CD8-positive, alpha-beta memory T cell (primary cell): Measurements from ENCODE around the gene PPP1R37. TPM values are rescaled to one million over a fixed set of nuclear protein-coding genes. Genes with fewer than 3 reads are reported as not detected.
A peak's percentile ranks its signal among the peaks of the same experiment; 100 is the strongest.

Source experiments
- CTCF ChIA-PET: fragments of 350-600 bp; sonication (Branson Sonifier 250); formaldehyde crosslinking; loops from one replicate; lab custom pipeline; 2021; ENCODE audit warnings: antibody characterized with exemption; lab: Charles Lee
- POLR2A ChIA-PET: fragments of 350-600 bp; sonication (Branson Sonifier 250); formaldehyde crosslinking; loops from one replicate; lab custom pipeline; 2021; ENCODE audit warnings: antibody characterized with exemption; lab: Charles Lee
- DNase-seq, 5 donors: peaks; one replicate each; pipeline versions ENCODE4 v3.0.0 to v3.0.0-alpha.2; 2020 to 2022; ENCODE audit warnings: mixed read lengths in 1 of 5
- H3K27ac ChIP-seq: one replicate; pipeline ENCODE4 v1.7.0; 2013; ENCODE audit warnings: low read depth, mild to moderate bottlenecking, low read length, moderate library complexity
- H3K27me3 ChIP-seq: 2 replicates; pipeline ENCODE4 v1.7.0; 2013; ENCODE audit warnings: low read length, mild to moderate bottlenecking; ENCODE audit not compliant: insufficient read depth, poor library complexity, severe bottlenecking
- H3K36me3 ChIP-seq: 2 replicates; pipeline ENCODE4 v1.7.0; 2013; ENCODE audit warnings: mild to moderate bottlenecking, low read length, moderate library complexity; ENCODE audit not compliant: insufficient read depth
- H3K4me1 ChIP-seq: 2 replicates; pipeline ENCODE4 v1.7.0; 2013; ENCODE audit warnings: mild to moderate bottlenecking, low read length, moderate library complexity; ENCODE audit not compliant: insufficient read depth
- H3K4me3 ChIP-seq: 2 replicates; pipeline ENCODE4 v1.7.0; 2013; ENCODE audit warnings: mild to moderate bottlenecking, low read length
- H3K9me3 ChIP-seq: 2 replicates; pipeline ENCODE4 v1.7.0; 2013; ENCODE audit warnings: mild to moderate bottlenecking, low read length
- H3K27ac Mint-ChIP-seq, 8 donors: one replicate each; pipeline ENCODE4 v1.8.0; 2020 to 2021; ENCODE audit warnings: mixed read lengths in 8 of 8, mild to moderate bottlenecking in 6 of 8, inconsistent platforms in 3 of 8, moderate library complexity in 3 of 8
- H3K27me3 Mint-ChIP-seq, 2 donors: one replicate each; pipeline ENCODE4 v1.8.0; 2020 to 2021; ENCODE audit warnings: mixed read lengths in 2 of 2, mild to moderate bottlenecking in 1 of 2, moderate library complexity in 1 of 2
- H3K36me3 Mint-ChIP-seq, 3 donors: one replicate each; pipeline ENCODE4 v1.8.0; 2020 to 2021; ENCODE audit warnings: mixed read lengths in 3 of 3, inconsistent platforms in 1 of 3, mild to moderate bottlenecking in 1 of 3
- H3K4me1 Mint-ChIP-seq, 3 donors: one replicate each; pipeline ENCODE4 v1.8.0; 2020 to 2021; ENCODE audit warnings: mixed read lengths in 3 of 3, inconsistent platforms in 1 of 3, mild to moderate bottlenecking in 1 of 3
- H3K4me3 Mint-ChIP-seq, 7 donors: one replicate each; pipeline ENCODE4 v1.8.0; 2020 to 2021; ENCODE audit warnings: mixed read lengths in 7 of 7, mild to moderate bottlenecking in 6 of 7, moderate library complexity in 4 of 7, inconsistent platforms in 2 of 7
- H3K9me3 Mint-ChIP-seq, 5 donors: one replicate each; pipeline ENCODE4 v1.8.0; 2020 to 2022; ENCODE audit warnings: mixed read lengths in 5 of 5, mild to moderate bottlenecking in 3 of 5, moderate library complexity in 2 of 5, inconsistent platforms in 1 of 5
- polyA plus RNA-seq: library from polyadenylated mRNA; unstranded; fragments of 300-500 nt; fragmentation: Illumina TruSeq; gene quantifications from one replicate; pipeline ENCODE4 v1.2.3, GENCODE V29; 2021
- total RNA-seq, 2 experiments: library from RNA; stranded (reverse); gene quantifications; one replicate each; pipeline ENCODE4 v1.2.3, GENCODE V29; 2021

Gene PPP1R37
- total and polyA plus RNA-seq, 3 experiments from 2014 or later = 0.79 to 18.3 (median 17.8) TPM

GRCh38 chr19:45178262-45179071 lies 85.5 kb downstream of the PPP1R37 start, which contains the start of gene BLOC1S3:
Gene BLOC1S3 (plus strand): TSS chr19:45178784. CDS start chr19:45179297, 513 bp downstream.
- CTCF ChIA-PET = interaction anchor here (1.1 to 2.0 kb wide), 10 partner anchors 9 to 92 kb away, joined by 3 to 16 read pairs (median 5); partner anchors contain the start of gene PPP1R37
- peak within 1 kb of the TSS; percentile 94 for H3K27ac ChIP-seq
- peaks cover 0 to 30% (median 3%) of the 10 kb centered on the region in 3 donors for H3K36me3 Mint-ChIP-seq
- no peaks in the 10 kb centered on the region for H3K27me3 ChIP-seq
- peaks cover 36% of the 10 kb centered on the region for H3K4me1 ChIP-seq
- peaks cover 9% of the 10 kb centered on the region for H3K36me3 ChIP-seq
- H3K9me3 ChIP-seq = no peaks in the 10 kb centered on the region
- POLR2A ChIA-PET = interaction anchor here (0.6 to 2.8 kb wide), 9 partner anchors 9 to 724 kb away, joined by 3 to 24 read pairs (median 5); partner anchors contain the start of genes CLASRP, DMPK, MYPOP and PPP1R37
- peak within 1 kb of the TSS; percentile 82 to 95 (median 91) for H3K4me3 Mint-ChIP-seq
- H3K4me3 ChIP-seq = peak within 1 kb of the TSS; percentile 99
- no peaks in the 10 kb centered on the region for H3K27me3 Mint-ChIP-seq
- H3K4me1 Mint-ChIP-seq = peaks cover 35 to 52% (median 43%) of the 10 kb centered on the region in 3 donors
- H3K27ac Mint-ChIP-seq = peak within 1 kb of the TSS; percentile 77 to 98 (median 95)
- no peaks in the 10 kb centered on the region for H3K9me3 Mint-ChIP-seq
- peak; percentile 100 for DNase-seq

GRCh38 chr19:45179072-45179891 lies 86.3 kb downstream of the PPP1R37 start:
- Histone ChIP-seq H3K27ac (peak overlapping the region; percentile 89), H3K27me3 (no peaks in the 10 kb centered on the region), H3K9me3 (no peaks in the 10 kb centered on the region), H3K4me3 (peak overlapping the region; percentile 99), H3K36me3 (peaks cover 9% of the 10 kb centered on the region), H3K4me1 (peaks cover 31% of the 10 kb centered on the region)
- H3K9me3 Mint-ChIP-seq = no peaks in the 10 kb centered on the region
- H3K4me1 Mint-ChIP-seq = peaks cover 35 to 54% (median 43%) of the 10 kb centered on the region in 3 donors
- peaks cover 0 to 30% (median 3%) of the 10 kb centered on the region in 3 donors for H3K36me3 Mint-ChIP-seq
- ChIA-PET POLR2A (interaction anchor here (0.6 to 2.8 kb wide), 8 partner anchors 15 to 723 kb away, joined by 3 to 24 read pairs (median 5); partner anchors contain the start of genes CLASRP, DMPK, MYPOP and PPP1R37), CTCF (interaction anchor here (1.1 to 2.0 kb wide), 9 partner anchors 9 to 92 kb away, joined by 3 to 16 read pairs (median 5); partner anchors contain the start of gene PPP1R37)
- peak in 4 of 5 donors; percentile 17 to 65 (median 37) for DNase-seq
- H3K27me3 Mint-ChIP-seq = no peaks in the 10 kb centered on the region
- peak overlapping the region; percentile 77 to 98 (median 94) for H3K27ac Mint-ChIP-seq
- H3K4me3 Mint-ChIP-seq = peak overlapping the region; percentile 82 to 95 (median 91)

- Mint-ChIP-seq H3K36me3 (peaks cover 0 to 30% (median 3%) of the 10 kb centered on the region in 3 donors), H3K4me3 (peak overlapping the region; percentile 69 to 90 (median 76)), H3K27ac (peak overlapping the region in 4 of 8 donors; percentile 54 to 82 (median 72)), H3K27me3 (no peaks in the 10 kb centered on the region), H3K4me1 (peaks cover 37 to 56% (median 45%) of the 10 kb centered on the region in 3 donors), H3K9me3 (no peaks in the 10 kb centered on the region)
- ChIA-PET POLR2A (interaction anchor here (1.4 to 2.8 kb wide), 3 partner anchors 27 to 141 kb away, joined by 5 to 24 read pairs (median 19); partner anchors contain the start of genes CLASRP and PPP1R37), CTCF (interaction anchor here (1.7 kb wide), 1 partner anchor 121 kb away, joined by 5 read pairs; no protein-coding TSS in a partner anchor)
- DNase-seq = no peak
- peaks cover 31% of the 10 kb centered on the region for H3K4me1 ChIP-seq
- no peaks in the 10 kb centered on the region for H3K9me3 ChIP-seq
- peak overlapping the region; percentile 26 for H3K4me3 ChIP-seq
- peak overlapping the region; percentile 89 for H3K27ac ChIP-seq
- no peaks in the 10 kb centered on the region for H3K27me3 ChIP-seq
- H3K36me3 ChIP-seq = peaks cover 9% of the 10 kb centered on the region
Measured at GRCh38 chr19:45179892-45180370, 87.0 kb downstream of the PPP1R37 start.

GRCh38 chr19:45180936-45181335 lies 88.0 kb downstream of the PPP1R37 start:
- H3K4me1 ChIP-seq = peaks cover 31% of the 10 kb centered on the region

GRCh38 chr19:45182758-45183157 lies 89.8 kb downstream of the PPP1R37 start:
- no peak for DNase-seq
- no peaks in the 10 kb centered on the region for H3K9me3 ChIP-seq
- H3K27me3 ChIP-seq = no peaks in the 10 kb centered on the region
- Mint-ChIP-seq H3K27ac (peak overlapping the region in 2 of 8 donors; percentile 32 to 59), H3K4me1 (peaks cover 39 to 49% (median 43%) of the 10 kb centered on the region in 3 donors), H3K9me3 (no peaks in the 10 kb centered on the region), H3K36me3 (peaks cover 0 to 27% (median 3%) of the 10 kb centered on the region in 3 donors), H3K27me3 (no peaks in the 10 kb centered on the region), H3K4me3 (no peak overlapping the region)
- peaks cover 9% of the 10 kb centered on the region for H3K36me3 ChIP-seq
- peaks cover 30% of the 10 kb centered on the region for H3K4me1 ChIP-seq
- H3K4me3 ChIP-seq = no peak overlapping the region
- ChIA-PET POLR2A (no interaction called here), CTCF (interaction anchor here (1.0 to 1.2 kb wide), 3 partner anchors 21 to 143 kb away, joined by 3 read pairs; no protein-coding TSS in a partner anchor)
- no peak overlapping the region for H3K27ac ChIP-seq

More at GRCh38 chr19:45180936-45181335, 88.0 kb downstream of the PPP1R37 start:
- Histone ChIP-seq H3K27me3 (no peaks in the 10 kb centered on the region), H3K36me3 (peaks cover 9% of the 10 kb centered on the region), H3K27ac (no peak overlapping the region), H3K9me3 (no peaks in the 10 kb centered on the region), H3K4me3 (no peak overlapping the region)
- H3K4me1 Mint-ChIP-seq = peaks cover 37 to 51% (median 43%) of the 10 kb centered on the region in 3 donors
- no peaks in the 10 kb centered on the region for H3K9me3 Mint-ChIP-seq
- CTCF ChIA-PET = interaction anchor here (1.7 kb wide), 1 partner anchor 122 kb away, joined by 5 read pairs; no protein-coding TSS in a partner anchor
- no peaks in the 10 kb centered on the region for H3K27me3 Mint-ChIP-seq
- H3K27ac Mint-ChIP-seq = peak overlapping the region in 6 of 8 donors; percentile 67 to 85 (median 80)
- H3K4me3 Mint-ChIP-seq = peak overlapping the region; percentile 59 to 90 (median 76)
- POLR2A ChIA-PET = no interaction called here
- H3K36me3 Mint-ChIP-seq = peaks cover 0 to 27% (median 3%) of the 10 kb centered on the region in 3 donors
- DNase-seq = no peak

GRCh38 chr19:45184115-45184514 lies 91.1 kb downstream of the PPP1R37 start:
- Histone ChIP-seq H3K36me3 (peaks cover 9% of the 10 kb centered on the region), H3K27me3 (no peaks in the 10 kb centered on the region), H3K4me1 (peaks cover 30% of the 10 kb centered on the region), H3K9me3 (no peaks in the 10 kb centered on the region), H3K4me3 (no peak overlapping the region), H3K27ac (no peak overlapping the region)
- DNase-seq = no peak
- Mint-ChIP-seq H3K27me3 (no peaks in the 10 kb centered on the region), H3K27ac (no peak overlapping the region), H3K4me1 (peaks cover 37 to 45% (median 38%) of the 10 kb centered on the region in 3 donors), H3K9me3 (no peaks in the 10 kb centered on the region), H3K4me3 (no peak overlapping the region), H3K36me3 (peaks cover 0 to 20% (median 3%) of the 10 kb centered on the region in 3 donors)
- CTCF ChIA-PET = interaction anchor here (1.1 kb wide), 1 partner anchor 168 kb away, joined by 3 read pairs; no protein-coding TSS in a partner anchor
- POLR2A ChIA-PET = interaction anchor here (0.7 kb wide), 1 partner anchor 9 kb away, joined by 4 read pairs; no protein-coding TSS in a partner anchor
